HT1080 (cell line): ENCODE measurements around the gene PSMD12. TPM values are rescaled to one million over a fixed set of nuclear protein-coding genes. Genes with fewer than 3 reads are reported as not detected.
A peak's percentile ranks its signal among the peaks of the same experiment; 100 is the strongest.
"Not testable (repeated sequence)": the region's sequence is repeated elsewhere in the genome, so short reads cannot be mapped to it uniquely, and the experiment has no call there.

ENCODE experiments used
- DNase-seq: peaks from one replicate; pipeline ENCODE4 v3.0.0-alpha.2; 2015; ENCODE audit warnings: low read depth
- small RNA-seq: library from RNA; depleted of rRNA; stranded (forward); fragments of <200 nt; gene quantifications from one replicate; pipeline ENCODE3, GENCODE V24; 2014
- total RNA-seq: library from RNA; depleted of rRNA; stranded (reverse); fragments of >200 nt; shearing (Covaris generic); gene quantifications from 2 replicates; pipeline ENCODE4 v1.2.3, GENCODE V29; 2014; rRNA removed

PSMD12 gene
- total RNA-seq, 1 experiment from 2014 or later = 54.9 TPM

DNA sequence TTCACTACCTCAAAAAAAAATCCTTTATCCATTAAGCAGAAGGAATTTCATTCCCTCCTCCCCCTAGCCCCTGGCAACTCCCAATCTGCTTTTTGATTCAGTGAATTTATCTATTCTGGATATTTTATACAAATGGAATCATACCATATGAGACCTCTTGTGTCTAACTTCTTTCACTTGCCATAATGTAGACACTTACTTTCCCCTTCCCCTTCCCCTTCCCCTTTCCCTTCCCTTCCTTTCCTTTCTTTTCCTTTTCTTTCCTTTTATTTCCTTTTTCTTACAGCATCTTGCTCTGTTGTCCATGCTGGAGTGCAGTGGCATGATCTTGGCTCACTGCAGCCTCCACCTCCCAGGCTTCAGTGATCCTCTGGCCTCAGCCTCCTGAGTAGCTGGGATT, 50.5 kb downstream of the PSMD12 start:
- DNase-seq = no peak

DNA sequence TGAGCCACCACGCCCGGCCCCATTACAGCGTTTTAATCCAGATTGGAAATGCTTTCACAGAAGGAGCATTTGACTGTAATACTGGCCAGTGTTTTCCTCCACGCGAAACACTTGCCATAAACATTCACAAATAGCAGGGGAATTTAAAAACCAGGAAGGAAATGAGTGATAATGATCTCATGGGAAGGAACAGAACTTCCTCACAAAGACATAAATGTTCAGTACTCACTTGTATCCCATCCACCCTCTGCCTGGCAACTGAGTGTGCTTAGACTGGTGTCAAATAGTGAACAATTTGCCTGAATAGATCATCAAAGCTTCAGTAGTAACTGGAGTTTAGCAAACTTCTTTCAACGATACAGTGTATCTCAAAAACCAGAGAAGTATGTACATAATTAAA, 54.1 kb downstream of the PSMD12 start:
- peak; percentile 21 for DNase-seq

DNA sequence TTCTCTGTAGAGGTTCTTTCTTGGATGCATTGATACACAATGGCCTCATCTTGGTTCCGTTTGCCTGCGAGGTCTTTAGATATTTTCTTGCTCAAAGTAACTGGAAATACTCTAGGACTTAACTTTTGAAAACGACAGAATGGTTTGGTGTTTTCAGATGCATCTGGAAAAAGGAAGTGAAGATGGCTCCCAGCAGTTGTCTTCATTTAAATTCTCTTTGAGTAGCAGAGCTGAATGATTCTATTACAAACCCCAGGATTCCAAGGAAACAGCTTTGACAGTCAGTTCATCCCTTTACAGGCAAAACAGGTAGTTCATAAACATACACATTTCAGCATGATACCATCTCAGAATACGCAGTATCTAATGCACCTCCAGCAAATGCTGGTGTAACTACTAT, 54.8 kb downstream of the PSMD12 start:
- DNase-seq = no peak

GRCh38 chr17:67310406-67310805, 56.0 kb downstream of the PSMD12 start:
- DNase-seq = no peak

- not testable (repeated sequence) for DNase-seq
Measured at GRCh38 chr17:67305446-67306235, 60.7 kb downstream of the PSMD12 start.

DNA sequence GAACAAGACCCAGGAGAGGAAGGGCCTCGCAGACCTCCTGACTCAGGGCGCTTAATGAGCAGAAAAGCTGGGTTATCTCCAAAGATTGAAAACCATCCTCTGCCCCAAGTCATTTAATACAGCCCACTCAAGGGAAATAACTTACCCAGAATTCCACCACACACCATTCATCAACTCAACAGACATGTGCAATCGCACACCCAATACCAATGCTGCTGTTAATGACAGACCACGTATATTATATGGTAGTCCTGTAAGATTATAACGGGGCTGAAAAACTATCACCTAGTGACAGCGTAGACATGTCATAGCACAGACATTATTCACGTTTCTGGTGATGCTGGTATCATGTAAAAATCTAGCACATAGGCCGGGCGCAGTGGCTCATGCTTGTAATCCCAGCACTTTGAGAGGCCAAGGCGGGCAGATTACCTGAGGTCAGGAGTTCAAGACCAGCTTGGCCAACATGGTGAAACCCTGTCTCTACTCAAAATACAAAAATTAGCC, 68.9 kb downstream of the PSMD12 start:
- DNase-seq = no peak

GRCh38 chr17:67294451-67295199, 71.8 kb downstream of the PSMD12 start:
- DNase-seq = no peak

GRCh38 chr17:67293251-67294203, 72.8 kb downstream of the PSMD12 start:
- DNase-seq = peak; percentile 48

DNA sequence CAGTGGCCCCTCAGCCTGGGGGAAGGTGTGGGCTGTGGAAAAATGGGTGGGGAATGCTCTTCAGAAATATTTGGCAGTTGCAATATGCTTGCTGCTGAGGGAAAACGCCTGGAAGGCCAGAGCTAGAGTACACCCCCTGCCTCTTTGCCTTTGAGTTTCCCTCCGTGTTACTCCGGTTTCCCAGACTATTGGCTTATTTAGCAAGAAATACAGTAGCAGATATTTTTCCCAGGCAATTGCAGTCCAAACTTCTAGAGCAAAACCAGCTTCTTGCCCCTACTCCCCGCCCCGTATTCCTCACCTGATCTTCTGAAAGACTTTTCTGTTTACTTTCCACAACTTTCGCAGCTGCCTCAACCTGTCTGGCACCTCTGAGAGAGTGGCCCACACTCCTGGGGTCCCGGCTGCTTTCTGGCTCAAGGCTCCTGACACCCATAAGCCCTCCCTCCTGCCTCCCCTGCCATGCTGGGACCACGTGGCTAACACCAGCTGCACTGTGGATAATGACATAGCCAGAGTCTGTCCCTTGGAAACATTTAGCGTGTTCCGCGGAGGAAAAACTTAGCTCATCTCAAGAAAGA, 75.6 kb downstream of the PSMD12 start:
- no peak for DNase-seq

- no peak for DNase-seq
Measured at GRCh38 chr17:67290244-67290643, 76.1 kb downstream of the PSMD12 start.

GRCh38 chr17:67289181-67289876, 77.0 kb downstream of the PSMD12 start:
- DNase-seq = no peak

Small RNAs within 50 kb of the gene (small RNA-seq; reads per million reads assigned to genes)
- gene RF00019 = not detected

Other genes with a start within 250 kb of the PSMD12 start
- 15.1 and 16.5 TPM in 2 replicates for gene HELZ, start 121.4 kb downstream of the PSMD12 start, total RNA-seq
- gene PITPNC1, start 10.7 kb upstream of the PSMD12 start, total RNA-seq = 2.8 and 6.4 TPM in 2 replicates